CD14-positive monocyte (primary cell): ENCODE measurements around the gene DYSF. TPM values are rescaled to one million over a fixed set of nuclear protein-coding genes. Genes with fewer than 3 reads are reported as not detected.

Experiments
- DNase-seq, 3 donors: peaks; one replicate each; pipeline ENCODE4 v3.0.0-alpha.2; 2011 to 2022
- H2AFZ ChIP-seq: 2 replicates; pipeline ENCODE4 v1.6.0; 2012; ENCODE audit warnings: mild to moderate bottlenecking, low read depth, low read length, inconsistent platforms; ENCODE audit not compliant: insufficient read depth, poor library complexity, severe bottlenecking
- H3K27ac ChIP-seq, 2 donors: 1 replicate in 1 of 2; 2 replicates in 1 of 2; pipeline ENCODE4 v1.5.1; 2012 to 2013; ENCODE audit warnings: low read length in 2 of 2, control low read depth in 1 of 2, inconsistent platforms in 1 of 2, low read depth in 1 of 2, mild to moderate bottlenecking in 1 of 2
- H3K27me3 ChIP-seq, 2 donors: one replicate each; pipeline versions ENCODE4 v1.6.0 to v1.6.1; 2011 to 2013; ENCODE audit warnings: low read length in 2 of 2; ENCODE audit not compliant: control insufficient read depth in 2 of 2, insufficient read depth in 2 of 2
- H3K36me3 ChIP-seq, 2 donors: replicated peaks in 1 of 2; 1 replicate in 1 of 2; 2 replicates in 1 of 2; pipeline versions ENCODE4 v1.5.1 to v1.6.1; 2012 to 2013; ENCODE audit warnings: low read length in 2 of 2, control low read depth in 1 of 2, inconsistent platforms in 1 of 2, mild to moderate bottlenecking in 1 of 2; ENCODE audit not compliant: insufficient read depth in 2 of 2, control insufficient read depth in 1 of 2
- H3K4me1 ChIP-seq, 2 donors: 1 replicate in 1 of 2; 2 replicates in 1 of 2; pipeline versions ENCODE4 v1.5.1 to v1.6.1; 2012 to 2013; ENCODE audit warnings: low read length in 2 of 2, control low read depth in 1 of 2, inconsistent platforms in 1 of 2, mild to moderate bottlenecking in 1 of 2, moderate library complexity in 1 of 2; ENCODE audit not compliant: insufficient read depth in 2 of 2, control insufficient read depth in 1 of 2
- H3K4me2 ChIP-seq: replicated peaks from 2 replicates; pipeline ENCODE3; 2012; ENCODE audit warnings: low read length, moderate library complexity, mild to moderate bottlenecking; ENCODE audit not compliant: poor library complexity, severe bottlenecking; ENCODE audit errors: extremely low read depth
- H3K4me3 ChIP-seq, 3 experiments: fragments of 200-600 bp in 1 of 3; sonication (generic) in 1 of 3; replicated peaks in 1 of 3; 1 replicate in 2 of 3; 2 replicates in 1 of 3; pipeline ENCODE4 v1.5.1; 2011 to 2013; ENCODE audit warnings: low read length in 3 of 3, mild to moderate bottlenecking in 3 of 3, control low read depth in 2 of 3, low read depth in 2 of 3, inconsistent platforms in 1 of 3, moderate library complexity in 1 of 3
- H3K79me2 ChIP-seq: 2 replicates; pipeline ENCODE4 v1.6.0; 2012; ENCODE audit warnings: mild to moderate bottlenecking, control low read depth, inconsistent platforms, low read length, moderate library complexity; ENCODE audit not compliant: insufficient read depth
- H3K9ac ChIP-seq: 2 replicates; pipeline ENCODE4 v1.6.0; 2017; ENCODE audit warnings: low read length, mild to moderate bottlenecking; ENCODE audit not compliant: insufficient read depth, poor library complexity, severe bottlenecking
- H3K9me3 ChIP-seq, 2 donors: replicated peaks in 1 of 2; 1 replicate in 1 of 2; 2 replicates in 1 of 2; pipeline versions ENCODE4 v1.5.1 to v1.6.1; 2012 to 2013; ENCODE audit warnings: low read length in 2 of 2, control low read depth in 1 of 2; ENCODE audit not compliant: control insufficient read depth in 1 of 2, insufficient read depth in 1 of 2
- H4K20me1 ChIP-seq: 2 replicates; pipeline ENCODE4 v1.6.0; 2012; ENCODE audit warnings: mild to moderate bottlenecking, low read length, control low read depth, moderate library complexity; ENCODE audit not compliant: insufficient read depth
- H3K27ac Mint-ChIP-seq, 7 donors: one replicate each; pipeline ENCODE4 v1.8.0; 2020; ENCODE audit warnings: mild to moderate bottlenecking in 7 of 7, mixed read lengths in 7 of 7, moderate library complexity in 6 of 7, inconsistent platforms in 2 of 7
- H3K27me3 Mint-ChIP-seq, 3 donors: one replicate each; pipeline ENCODE4 v1.8.0; 2021 to 2022; ENCODE audit warnings: low read depth in 3 of 3, mild to moderate bottlenecking in 3 of 3, mixed read lengths in 3 of 3, moderate library complexity in 3 of 3, inconsistent platforms in 1 of 3
- H3K36me3 Mint-ChIP-seq, 2 donors: one replicate each; pipeline ENCODE4 v1.8.0; 2020; ENCODE audit warnings: mixed read lengths in 2 of 2, inconsistent platforms in 1 of 2, mild to moderate bottlenecking in 1 of 2
- H3K4me1 Mint-ChIP-seq: one replicate; pipeline ENCODE4 v1.8.0; 2020; ENCODE audit warnings: mild to moderate bottlenecking, mixed read lengths
- H3K4me3 Mint-ChIP-seq, 2 donors: one replicate each; pipeline ENCODE4 v1.8.0; 2020; ENCODE audit warnings: mild to moderate bottlenecking in 2 of 2, mixed read lengths in 2 of 2, moderate library complexity in 1 of 2
- H3K9me3 Mint-ChIP-seq, 7 donors: one replicate each; pipeline ENCODE4 v1.8.0; 2020 to 2022; ENCODE audit warnings: mixed read lengths in 7 of 7, mild to moderate bottlenecking in 6 of 7, moderate library complexity in 6 of 7, inconsistent platforms in 2 of 7
- CTCF ChIP-seq: fragments of 200-600 bp; IDR thresholded peaks from one replicate; pipeline ENCODE4 v1.8.0; 2022; ENCODE audit warnings: antibody characterized with exemption, mild to moderate bottlenecking
- WGBS: methylation state at CpG from one replicate; pipeline ENCODE4 v1.1.5; 2013; ENCODE audit warnings: missing lambda C conversion rate; ENCODE audit not compliant: insufficient coverage; 5-methylcytosine and 5-hydroxymethylcytosine counted together
- intact Hi-C, 2 donors: fragments of 100-400 bp; cut with micrococcal nuclease; formaldehyde crosslinking; loops; one replicate each; pipeline versions ENCODE4 v1.15.0 to v1.15.1; 2023
- polyA plus RNA-seq, 3 donors: library from polyadenylated mRNA; depleted of rRNA in 1 of 3; unstranded in 2 of 3; stranded (reverse) in 1 of 3; fragments of 300-500 nt in 2 of 3; fragments of >200 nt in 1 of 3; fragmentation: Illumina TruSeq in 2 of 3; gene quantifications; 1 replicate in 2 of 3; 2 replicates in 1 of 3; pipeline ENCODE4 v1.2.3, GENCODE V29; 2012 to 2021

Gene DYSF
- polyA plus RNA-seq, 3 donors: 16.1 to 72.5 (median 31.2) TPM

GRCh38 chr2:71483246-71483645 is 29.9 kb downstream of the DYSF start:
- H3K27ac Mint-ChIP-seq: no peak overlapping the region

GRCh38 chr2:71484354-71484753 is 31.0 kb downstream of the DYSF start:
- peaks cover 54 to 98% of the 10 kb centered on the region in 2 donors for H3K36me3 ChIP-seq
- no peak overlapping the region for H3K4me2 ChIP-seq
- intact Hi-C loops: no loop called here
- no peaks in the 10 kb centered on the region for H3K27me3 ChIP-seq
- Mint-ChIP-seq H3K27me3 (peaks cover 3 to 12% (median 9%) of the 10 kb centered on the region in 3 donors), H3K4me3 (no peak overlapping the region), H3K4me1 (peaks cover 2% of the 10 kb centered on the region), H3K9me3 (peaks cover 0 to 2% (median 0%) of the 10 kb centered on the region in 7 donors), H3K27ac (no peak overlapping the region), H3K36me3 (peaks cover 86 to 99% of the 10 kb centered on the region in 2 donors)
- peaks cover 99% of the 10 kb centered on the region for H4K20me1 ChIP-seq
- no peak overlapping the region for H3K4me3 ChIP-seq
- H3K27ac ChIP-seq: no peak overlapping the region
- H3K79me2 ChIP-seq: peaks cover 56% of the 10 kb centered on the region
- H2AFZ ChIP-seq: no peak overlapping the region
- H3K9ac ChIP-seq: no peak overlapping the region
- WGBS: no CpG with 5 or more reads among the region's 2 CpGs
- no peak for DNase-seq
- TF ChIP-seq CTCF: no peak
- no peaks in the 10 kb centered on the region for H3K4me1 ChIP-seq
- no peaks in the 10 kb centered on the region for H3K9me3 ChIP-seq

More at GRCh38 chr2:71483246-71483645, 29.9 kb downstream of the DYSF start:
- no peak for DNase-seq
- H2AFZ ChIP-seq: no peak overlapping the region
- no peaks in the 10 kb centered on the region for H3K9me3 ChIP-seq
- 93% methylated on average over 10 of the region's 10 CpGs for WGBS
- H3K36me3 ChIP-seq: peaks cover 53 to 93% of the 10 kb centered on the region in 2 donors
- Mint-ChIP-seq H3K27me3 (peaks cover 3 to 13% (median 9%) of the 10 kb centered on the region in 3 donors), H3K4me3 (no peak overlapping the region), H3K9me3 (peaks cover 0 to 2% (median 0%) of the 10 kb centered on the region in 7 donors), H3K36me3 (peaks cover 80 to 94% of the 10 kb centered on the region in 2 donors), H3K4me1 (peaks cover 7% of the 10 kb centered on the region)
- H4K20me1 ChIP-seq: peaks cover 97% of the 10 kb centered on the region
- H3K27ac ChIP-seq: no peak overlapping the region
- H3K4me1 ChIP-seq: no peaks in the 10 kb centered on the region
- intact Hi-C loops: no loop called here
- H3K79me2 ChIP-seq: peaks cover 62% of the 10 kb centered on the region
- H3K27me3 ChIP-seq: no peaks in the 10 kb centered on the region
- H3K4me3 ChIP-seq: no peak overlapping the region
- H3K9ac ChIP-seq: no peak overlapping the region
- H3K4me2 ChIP-seq: no peak overlapping the region
- TF ChIP-seq CTCF: no peak
